Esophagus squamous epithelium (tissue), 5 donors: Measurements from ENCODE around the gene FOXP3. TPM values are rescaled to one million over a fixed set of nuclear protein-coding genes. Genes with fewer than 3 reads are reported as not detected.

Experiments
- DNase-seq: peaks from one replicate; lab custom pipeline; 2025; lab: John Stamatoyannopoulos, UW
- H3K27ac ChIP-seq, 4 donors: fragments of 200-600 bp; sonication (generic); one replicate each; pipeline ENCODE4 v1.5.1; 2016 to 2019; ENCODE audit warnings: mild to moderate bottlenecking in 1 of 4
- H3K27me3 ChIP-seq, 4 donors: fragments of 200-600 bp; sonication (generic); 1 replicate in 3 of 4; 2 replicates in 1 of 4; pipeline versions ENCODE4 v1.5.1 to v1.6.0; 2017 to 2021; ENCODE audit warnings: antibody characterized with exemption in 1 of 4
- H3K36me3 ChIP-seq, 3 donors: fragments of 200-600 bp; sonication (generic); one replicate each; pipeline ENCODE4 v1.5.1; 2016 to 2019
- H3K4me1 ChIP-seq, 3 donors: fragments of 200-600 bp; sonication (generic); one replicate each; pipeline ENCODE4 v1.5.1; 2017 to 2019
- H3K4me3 ChIP-seq, 4 donors: fragments of 200-600 bp; sonication (generic); 1 replicate in 3 of 4; 2 replicates in 1 of 4; pipeline ENCODE4 v1.5.1; 2016 to 2019; ENCODE audit warnings: mild to moderate bottlenecking in 2 of 4, moderate library complexity in 1 of 4
- H3K9me3 ChIP-seq, 3 donors: fragments of 200-600 bp; sonication (generic); one replicate each; pipeline ENCODE4 v1.5.1; 2016 to 2019
- CTCF ChIP-seq, 6 experiments: fragments of 450-650 bp in 4 of 6; fragments of 200-600 bp in 2 of 6; sonication (generic) in 2 of 6; IDR thresholded peaks; one replicate each; pipeline ENCODE4 v1.5.1; 2016 to 2019; ENCODE audit warnings: antibody characterized with exemption in 6 of 6, mild to moderate bottlenecking in 4 of 6, moderate library complexity in 4 of 6
- POLR2A ChIP-seq, 4 donors: fragments of 450-650 bp; IDR thresholded peaks; one replicate each; pipeline ENCODE4 v1.6.1; 2017; ENCODE audit warnings: antibody characterized with exemption in 4 of 4, mild to moderate bottlenecking in 4 of 4, moderate library complexity in 3 of 4
- WGBS, 2 donors: methylation state at CpG; one replicate each; pipeline ENCODE4 v1.1.5; 2018; 5-methylcytosine and 5-hydroxymethylcytosine counted together
- intact Hi-C: fragments of 100-400 bp; cut with DNase I; formaldehyde crosslinking; loops from one replicate; pipeline ENCODE4 v1.15.0; 2022
- total RNA-seq, 4 donors: library from RNA; depleted of rRNA; stranded (reverse); fragments of >200 nt; gene quantifications; one replicate each; pipeline ENCODE4 v1.1.0, GENCODE V29; 2016
- donor health status: DM: yes; HTN: yes; CAD: no.

Gene FOXP3
- total RNA-seq, 4 donors from 2014 or later = 0.38 to 2.1 (median 0.81) TPM

GRCh38 chrX:49238735-49239134 lies 25.8 kb downstream of the FOXP3 start:
- H3K4me3 ChIP-seq = no peak overlapping the region
- no peaks in the 10 kb centered on the region for H3K9me3 ChIP-seq
- intact Hi-C loops = no loop called here

GRCh38 chrX:49237060-49237459 lies 27.4 kb downstream of the FOXP3 start:
- Histone ChIP-seq H3K27ac (no peak overlapping the region), H3K9me3 (no peaks in the 10 kb centered on the region), H3K27me3 (no peaks in the 10 kb centered on the region), H3K36me3 (peaks cover 0 to 5% (median 0%) of the 10 kb centered on the region in 3 donors), H3K4me3 (no peak overlapping the region), H3K4me1 (peaks cover 0 to 14% (median 3%) of the 10 kb centered on the region in 3 donors)
- 69 to 88% methylated on average over 6 to 9 of the region's 9 CpGs for WGBS, 2 donors
- no peak for DNase-seq
- intact Hi-C loops = no loop called here
- no peak for TF ChIP-seq POLR2A (IDR thresholded peaks at IDR 0.05)
- no peak for TF ChIP-seq CTCF (IDR thresholded peaks at IDR 0.05)

More at GRCh38 chrX:49238735-49239134, 25.8 kb downstream of the FOXP3 start:
- Histone ChIP-seq H3K27ac (no peak overlapping the region), H3K36me3 (peaks cover 0 to 22% (median 0%) of the 10 kb centered on the region in 3 donors), H3K4me1 (peaks cover 0 to 14% (median 3%) of the 10 kb centered on the region in 3 donors), H3K27me3 (no peaks in the 10 kb centered on the region)
- TF ChIP-seq CTCF (IDR thresholded peaks at IDR 0.05) = no peak
- no peak for TF ChIP-seq POLR2A (IDR thresholded peaks at IDR 0.05)
- DNase-seq = no peak
- 60 to 75% methylated on average over 4 to 6 of the region's 7 CpGs for WGBS, 2 donors

GRCh38 chrX:49233887-49234555 lies 30.5 kb downstream of the FOXP3 start:
- Histone ChIP-seq H3K9me3 (no peaks in the 10 kb centered on the region), H3K36me3 (no peaks in the 10 kb centered on the region), H3K4me1 (peaks cover 3 to 27% (median 4%) of the 10 kb centered on the region in 3 donors), H3K4me3 (no peak overlapping the region), H3K27me3 (no peaks in the 10 kb centered on the region), H3K27ac (no peak overlapping the region)
- 44 to 83% methylated on average over 3 to 37 of the region's 56 CpGs for WGBS, 2 donors
- no peak for DNase-seq
- TF ChIP-seq CTCF (IDR thresholded peaks at IDR 0.05) (no peak), POLR2A (IDR thresholded peaks at IDR 0.05) (no peak)
- intact Hi-C loops = no loop called here

GRCh38 chrX:49233176-49233575 lies 31.3 kb downstream of the FOXP3 start, which contains the start of gene CACNA1F:
Gene CACNA1F, minus strand, starts transcription at chrX:49233340. Its CDS starts 31 bp downstream, at chrX:49233309.
- TF ChIP-seq CTCF (IDR thresholded peaks at IDR 0.05) (no peak), POLR2A (IDR thresholded peaks at IDR 0.05) (no peak)
- intact Hi-C loops = no loop called here

GRCh38 chrX:49232525-49232924 lies 32.0 kb downstream of the FOXP3 start:
- WGBS, 2 donors = 91 to 100% methylated on average over 2 of the region's 2 CpGs
- TF ChIP-seq CTCF (IDR thresholded peaks at IDR 0.05) (no peak), POLR2A (IDR thresholded peaks at IDR 0.05) (no peak)
- no peak for DNase-seq
- no peak overlapping the region for H3K27ac ChIP-seq
- H3K27me3 ChIP-seq = no peaks in the 10 kb centered on the region
- no peaks in the 10 kb centered on the region for H3K9me3 ChIP-seq
- no peaks in the 10 kb centered on the region for H3K36me3 ChIP-seq
- intact Hi-C loops = no loop called here
- H3K4me3 ChIP-seq = no peak overlapping the region
- peaks cover 3 to 27% (median 4%) of the 10 kb centered on the region in 3 donors for H3K4me1 ChIP-seq

More at GRCh38 chrX:49233176-49233575, 31.3 kb downstream of the FOXP3 start, which contains the start of gene CACNA1F:
- Histone ChIP-seq H3K27me3 (no peaks in the 10 kb centered on the region), H3K9me3 (no peaks in the 10 kb centered on the region), H3K4me1 (peaks cover 3 to 27% (median 4%) of the 10 kb centered on the region in 3 donors), H3K36me3 (no peaks in the 10 kb centered on the region), H3K4me3 (no peak within 1 kb of the TSS), H3K27ac (no peak within 1 kb of the TSS)
- WGBS, 2 donors = 71 to 80% methylated on average over 6 to 9 of the region's 9 CpGs
- DNase-seq = no peak
